Progenitor cell of endocrine pancreas (in vitro differentiated cells): ENCODE measurements around the gene ZFHX3. TPM values are rescaled to one million over a fixed set of nuclear protein-coding genes. Genes with fewer than 3 reads are reported as not detected.

Source experiments
- DNase-seq: peaks from one replicate; pipeline ENCODE4 v3.0.0; 2021; ENCODE audit warnings: low spot score; ENCODE audit not compliant: unreplicated experiment
- H3K27ac Mint-ChIP-seq: 2 replicates; pipeline ENCODE4 v1.8.0; 2021; ENCODE audit warnings: mild to moderate bottlenecking, moderate library complexity, mixed read lengths
- H3K27me3 Mint-ChIP-seq: 2 replicates; pipeline ENCODE4 v1.8.0; 2021; ENCODE audit warnings: mixed read lengths
- H3K36me3 Mint-ChIP-seq: 2 replicates; pipeline ENCODE4 v1.8.0; 2022; ENCODE audit warnings: mixed read lengths; ENCODE audit not compliant: insufficient read depth
- H3K4me1 Mint-ChIP-seq: 2 replicates; pipeline ENCODE4 v1.8.0; 2021; ENCODE audit warnings: low read depth, mixed read lengths
- H3K4me3 Mint-ChIP-seq: 2 replicates; pipeline ENCODE4 v1.8.0; 2021; ENCODE audit warnings: low read depth, mild to moderate bottlenecking, moderate library complexity, mixed read lengths
- H3K9me3 Mint-ChIP-seq: 2 replicates; pipeline ENCODE4 v1.8.0; 2021; ENCODE audit warnings: low read depth, mixed read lengths
- CTCF ChIP-seq: fragments of 200-600 bp; sonication (generic); IDR thresholded peaks from one replicate; pipeline ENCODE4 v1.5.0; 2021; ENCODE audit warnings: antibody characterized with exemption, mild to moderate bottlenecking; ENCODE audit not compliant: unreplicated experiment
- total RNA-seq: library from RNA; stranded (reverse); gene quantifications from 2 replicates; pipeline ENCODE4 v1.2.1, GENCODE V29; 2021

Gene ZFHX3
- total RNA-seq, 1 donor from 2014 or later = 54.0 TPM

DNA sequence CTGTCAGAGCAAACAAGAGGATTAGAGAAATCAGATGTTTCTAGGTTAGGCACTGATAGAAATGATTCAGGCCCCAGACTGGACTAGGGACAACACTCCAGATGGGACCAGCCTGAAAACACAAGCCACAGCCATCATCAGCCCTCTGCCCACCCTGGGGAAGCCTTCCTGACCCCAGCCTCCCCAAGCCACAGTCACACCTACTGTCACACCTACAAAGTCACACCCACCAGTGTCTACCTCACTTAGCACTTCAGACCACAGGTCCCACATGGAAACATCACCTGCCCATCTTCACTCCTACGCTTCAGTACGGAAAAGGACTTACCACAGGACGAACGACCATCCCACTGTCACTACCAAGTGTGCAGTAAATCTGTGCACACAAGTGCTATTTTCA lies 197.9 kb downstream of the ZFHX3 start:
- Mint-ChIP-seq H3K4me1 (peaks cover 33% of the 10 kb centered on the region), H3K4me3 (no peak overlapping the region), H3K27ac (no peak overlapping the region), H3K9me3 (peaks cover 3% of the 10 kb centered on the region), H3K27me3 (peaks cover 5% of the 10 kb centered on the region), H3K36me3 (peaks cover 10% of the 10 kb centered on the region)
- no peak for DNase-seq
- TF ChIP-seq CTCF = no peak

GRCh38 chr16:72848759-72849664 lies 198.9 kb downstream of the ZFHX3 start:
- no peak for TF ChIP-seq CTCF
- no peak for DNase-seq
- peaks cover 37% of the 10 kb centered on the region for H3K4me1 Mint-ChIP-seq
- H3K36me3 Mint-ChIP-seq = peaks cover 10% of the 10 kb centered on the region
- peaks cover 3% of the 10 kb centered on the region for H3K9me3 Mint-ChIP-seq
- H3K27ac Mint-ChIP-seq = peak overlapping the region; percentile 73
- peaks cover 5% of the 10 kb centered on the region for H3K27me3 Mint-ChIP-seq
- H3K4me3 Mint-ChIP-seq = no peak overlapping the region

GRCh38 chr16:72848028-72848400 lies 199.9 kb downstream of the ZFHX3 start:
- H3K4me1 Mint-ChIP-seq = peaks cover 31% of the 10 kb centered on the region
- H3K27me3 Mint-ChIP-seq = peaks cover 5% of the 10 kb centered on the region
- H3K4me3 Mint-ChIP-seq = no peak overlapping the region
- no peak for TF ChIP-seq CTCF
- peaks cover 7% of the 10 kb centered on the region for H3K36me3 Mint-ChIP-seq
- peak overlapping the region; percentile 41 for H3K27ac Mint-ChIP-seq
- DNase-seq = peak; percentile 10
- H3K9me3 Mint-ChIP-seq = peaks cover 3% of the 10 kb centered on the region

GRCh38 chr16:72847187-72848027 lies 200.5 kb downstream of the ZFHX3 start:
- Mint-ChIP-seq H3K36me3 (peaks cover 5% of the 10 kb centered on the region), H3K9me3 (no peaks in the 10 kb centered on the region), H3K27me3 (peaks cover 5% of the 10 kb centered on the region), H3K27ac (peak overlapping the region; percentile 43), H3K4me1 (peaks cover 30% of the 10 kb centered on the region), H3K4me3 (no peak overlapping the region)
- no peak for DNase-seq
- TF ChIP-seq CTCF = peak; percentile 56

DNA sequence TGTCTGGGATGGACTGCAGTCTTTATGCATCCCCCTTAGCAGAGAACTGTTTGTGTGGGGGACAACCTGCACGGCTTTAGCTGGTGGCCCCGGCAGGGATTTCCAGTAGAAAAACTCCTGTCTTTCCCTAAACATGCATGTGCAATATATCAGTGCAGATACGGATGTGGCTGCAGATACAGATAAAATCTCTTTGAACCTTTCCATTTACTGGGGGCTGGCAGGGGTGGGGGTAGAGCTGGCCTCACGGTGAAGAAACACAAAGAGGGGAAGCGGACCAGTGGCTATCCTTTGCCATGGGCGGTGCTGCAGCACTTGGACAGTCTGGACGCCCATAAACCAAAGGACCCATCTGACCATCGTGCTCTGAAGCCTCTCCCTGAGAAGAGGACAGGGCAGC lies 201.3 kb downstream of the ZFHX3 start:
- no peaks in the 10 kb centered on the region for H3K9me3 Mint-ChIP-seq
- H3K36me3 Mint-ChIP-seq = peaks cover 3% of the 10 kb centered on the region
- H3K4me1 Mint-ChIP-seq = peaks cover 32% of the 10 kb centered on the region
- H3K27ac Mint-ChIP-seq = no peak overlapping the region
- no peak for TF ChIP-seq CTCF
- no peak overlapping the region for H3K4me3 Mint-ChIP-seq
- H3K27me3 Mint-ChIP-seq = peaks cover 5% of the 10 kb centered on the region
- no peak for DNase-seq
